HepG2 (cell line): Measurements from ENCODE around the gene ALDH1L2. TPM values are rescaled to one million over a fixed set of nuclear protein-coding genes. Genes with fewer than 3 reads are reported as not detected.

Experiments
- ATAC-seq: fragments of 200-7000 bp; cut with Tn5 transposase; 3 replicates; pipeline ENCODE4 v1.9.1; 2020; ENCODE audit warnings: mild to moderate bottlenecking, moderate library complexity
- BruUV-seq: library from RNA; stranded (reverse); fragments of 400-500 nt; replicated peaks from 2 replicates; lab custom pipeline; 2021; lab: Mats Ljungman, UMichigan
- CTCF ChIA-PET: fragments of 300-600 bp; formaldehyde crosslinking; extraction: SDS; loops from one replicate; lab custom pipeline; 2021; ENCODE audit warnings: low total read pairs, inconsistent platforms, low intra/inter-chr PET ratio; lab: Yijun Ruan, JAX
- POLR2A ChIA-PET: fragments of 350-600 bp; sonication (Branson Sonifier 250); formaldehyde crosslinking; loops from one replicate; lab custom pipeline; 2020; ENCODE audit warnings: antibody characterized with exemption, inconsistent platforms; lab: Yijun Ruan, JAX
- DNase-seq: peaks from one replicate; pipeline ENCODE4 v3.0.0-alpha.2; 2015; ENCODE audit warnings: low spot score
- FAIRE-seq: peaks from 3 replicates; lab custom pipeline; 2011; peaks lifted over from hg19 to GRCh38; lab: Jason Lieb, UNC
- H2AFZ ChIP-seq: one replicate; pipeline ENCODE4 v1.6.1; 2011; ENCODE audit warnings: low read length, inconsistent platforms
- H3K27ac ChIP-seq: fragments of 300-600 bp; 3 replicates; pipeline ENCODE4 v1.8.0; 2011; ENCODE audit warnings: mixed run types, mild to moderate bottlenecking, mixed read lengths, low read length, inconsistent platforms; ENCODE audit not compliant: insufficient read depth; ENCODE audit errors: extremely low read length
- H3K27me3 ChIP-seq, 2 experiments: fragments of 200-600 bp in 1 of 2; 2 replicates in 1 of 2; 3 replicates in 1 of 2; pipeline versions ENCODE4 v1.6.0 to v1.8.0; 2011; ENCODE audit warnings: low read length in 2 of 2, mild to moderate bottlenecking in 2 of 2, moderate library complexity in 2 of 2, inconsistent platforms in 1 of 2; ENCODE audit not compliant: insufficient read depth in 2 of 2, control insufficient read depth in 1 of 2
- H3K36me3 ChIP-seq, 2 experiments: fragments of 200-600 bp in 1 of 2; replicated peaks in 1 of 2; 2 replicates in 1 of 2; 3 replicates in 1 of 2; pipeline versions ENCODE4 v1.5.1 to v1.8.0; 2011; ENCODE audit warnings: low read length in 2 of 2, inconsistent platforms in 1 of 2; ENCODE audit not compliant: insufficient read depth in 2 of 2, control insufficient read depth in 1 of 2
- H3K4me1 ChIP-seq: 2 replicates; pipeline ENCODE4 v1.5.1; 2012; ENCODE audit warnings: low read length, inconsistent platforms; ENCODE audit not compliant: insufficient read depth
- H3K4me2 ChIP-seq: 2 replicates; pipeline ENCODE4 v1.6.0; 2011; ENCODE audit warnings: low read depth, low read length, inconsistent platforms
- H3K4me3 ChIP-seq, 3 experiments: fragments of 200-600 bp in 1 of 3; sonication (generic), shearing (Covaris generic) in 1 of 3; replicated peaks in 1 of 3; 2 replicates each; pipeline ENCODE4 v1.5.1; 2011 to 2016; ENCODE audit warnings: low read length in 3 of 3, inconsistent platforms in 2 of 3, low read depth in 2 of 3, mild to moderate bottlenecking in 2 of 3, control low read depth in 1 of 3, mixed read lengths in 1 of 3; ENCODE audit not compliant: insufficient read depth in 1 of 3
- H3K79me2 ChIP-seq: one replicate; pipeline ENCODE4 v1.6.1; 2011; ENCODE audit warnings: low read length, inconsistent platforms; ENCODE audit not compliant: insufficient read depth
- H3K9ac ChIP-seq: 2 replicates; pipeline ENCODE4 v1.6.0; 2011; ENCODE audit warnings: mild to moderate bottlenecking, low read depth, low read length, inconsistent platforms; ENCODE audit not compliant: insufficient read depth
- H3K9me3 ChIP-seq: 2 replicates; pipeline ENCODE4 v1.5.1; 2012; ENCODE audit warnings: mild to moderate bottlenecking, low read length
- H4K20me1 ChIP-seq: 2 replicates; pipeline ENCODE4 v1.6.0; 2011; ENCODE audit warnings: inconsistent platforms, mild to moderate bottlenecking, low read length, moderate library complexity; ENCODE audit not compliant: insufficient read depth
- AGO1 ChIP-seq: fragments of 200-400 bp; formaldehyde crosslinking; IDR thresholded peaks from 2 replicates; pipeline ENCODE4 v1.6.1; 2017; ENCODE audit warnings: mild to moderate bottlenecking, low read depth, low read length, moderate library complexity; ENCODE audit not compliant: poor library complexity, severe bottlenecking
- ERF ChIP-seq: IDR thresholded peaks from 2 replicates; pipeline ENCODE4 v1.6.1; 2018; ENCODE audit warnings: missing biosample characterization, missing genetic modification reagents
- GLI4 ChIP-seq: sonication (generic); formaldehyde crosslinking; IDR thresholded peaks from 2 replicates; pipeline ENCODE4 v1.5.1; 2020; ENCODE audit warnings: missing genetic modification reagents, mild to moderate bottlenecking, moderate library complexity, borderline replicate concordance
- HES4 ChIP-seq: sonication (generic); formaldehyde crosslinking; IDR thresholded peaks from 2 replicates; pipeline ENCODE4 v1.9.0; 2021; ENCODE audit warnings: mild to moderate bottlenecking, missing genetic modification reagents, borderline replicate concordance
- MED1 ChIP-seq: sonication (generic); formaldehyde crosslinking; IDR thresholded peaks from 2 replicates; pipeline ENCODE4 v1.4.0; 2020; ENCODE audit warnings: missing genetic modification reagents
- NAIF1 ChIP-seq: sonication (generic); formaldehyde crosslinking; IDR thresholded peaks from 2 replicates; pipeline ENCODE4 v1.5.0; 2020; ENCODE audit warnings: mild to moderate bottlenecking, missing genetic modification reagents, borderline replicate concordance
- SMAD9 ChIP-seq: sonication (generic); formaldehyde crosslinking; IDR thresholded peaks from 2 replicates; pipeline ENCODE4 v1.5.1; 2020; ENCODE audit warnings: mild to moderate bottlenecking, missing genetic modification reagents
- SP5 ChIP-seq: IDR thresholded peaks from 2 replicates; pipeline ENCODE4 v1.6.1; 2016; ENCODE audit warnings: low read depth, borderline replicate concordance
- SRSF9 ChIP-seq: fragments of 200-400 bp; formaldehyde crosslinking; IDR thresholded peaks from 2 replicates; pipeline ENCODE4 v1.6.1; 2018; ENCODE audit warnings: borderline replicate concordance, mild to moderate bottlenecking, low read depth, low read length; ENCODE audit not compliant: insufficient read depth, poor library complexity, severe bottlenecking
- ZNF24 ChIP-seq: fragments of 450-650 bp; IDR thresholded peaks from 2 replicates; pipeline ENCODE4 v1.6.1; 2017; ENCODE audit warnings: antibody characterized with exemption, mild to moderate bottlenecking
- ZNF282 ChIP-seq: fragments of 450-650 bp; IDR thresholded peaks from 2 replicates; pipeline ENCODE4 v1.6.1; 2018; ENCODE audit not compliant: partially characterized antibody
- ZNF335 ChIP-seq: sonication (generic); formaldehyde crosslinking; IDR thresholded peaks from 2 replicates; pipeline ENCODE4 v1.4.0; 2020; ENCODE audit warnings: missing genetic modification reagents
- WGBS: methylation state at CpG from one replicate; pipeline ENCODE4 v1.1.6; 2017; ENCODE audit warnings: low lambda C conversion rate; 5-methylcytosine and 5-hydroxymethylcytosine counted together
- in situ Hi-C: cut with HindIII; loops from 2 replicates; pipeline ENCODE4 v1.10.0; 2017; ENCODE audit warnings: low pct_unique_long_range_greater_than_20kb; ENCODE audit not compliant: extremely low pct_ligation_motif_present
- intact Hi-C: fragments of 100-400 bp; cut with micrococcal nuclease; formaldehyde crosslinking; loops from one replicate; pipeline ENCODE4 v1.10.0; 2022; ENCODE audit not compliant: unreplicated experiment
- polyA plus RNA-seq, 8 experiments: library from polyadenylated mRNA; depleted of rRNA in 3 of 8; stranded (reverse) in 7 of 8; unstranded in 1 of 8; fragments of >200 nt; fragmentation: Illumina TruSeq in 4 of 8; extraction: Trizol in 4 of 8; gene quantifications; 2 replicates each; pipeline versions ENCODE4 v1.2.1 to v1.2.3, GENCODE V29; 2011 to 2016; ENCODE audit warnings: low read depth in 4 of 8, missing spikeins in 1 of 8, mixed read lengths in 1 of 8; ENCODE audit not compliant: insufficient read depth in 1 of 8
- total RNA-seq, 5 experiments: library from RNA; depleted of rRNA; stranded (reverse); fragments of >200 nt; fragmentation: Illumina TruSeq; extraction: Trizol; gene quantifications; 2 replicates each; pipeline ENCODE4 v1.2.3, GENCODE V29; 2016; ENCODE audit warnings: low read depth in 1 of 5
- TF ChIP-seq, protein P1 (sequence below): sonication (generic); formaldehyde crosslinking; IDR thresholded peaks from 2 replicates; pipeline ENCODE4 v1.5.0; 2020; ENCODE audit warnings: missing genetic modification reagents, mild to moderate bottlenecking, borderline replicate concordance

The ALDH1L2 gene
- total and polyA plus RNA-seq, 2 of the 13 experiments (the other 11 are each of a cell fraction or from before 2014, with no cell fraction given) = 0.40 to 4.6 TPM

DNA sequence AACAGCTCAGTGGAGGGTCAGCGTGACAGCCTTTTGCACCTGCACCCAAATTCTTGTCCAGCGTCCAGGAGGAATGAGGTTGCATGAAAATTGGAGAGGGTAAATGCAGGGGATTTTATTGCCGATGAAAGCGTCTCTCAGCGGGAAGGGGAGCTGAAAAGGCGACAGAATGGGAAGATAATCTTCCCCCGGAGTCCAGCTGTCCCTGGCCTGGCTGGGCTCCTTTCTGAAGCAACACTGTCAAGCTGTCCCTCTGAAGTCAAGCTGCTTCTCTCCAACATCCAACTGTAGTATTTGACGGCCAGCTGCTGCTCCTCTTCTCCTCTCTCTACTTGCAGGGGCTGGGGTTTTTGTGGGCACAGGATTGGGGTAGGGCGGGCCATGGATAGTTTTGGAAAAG, 65.5 kb downstream of the ALDH1L2 start (continued):
- no peak for TF ChIP-seq SRSF9
- TF ChIP-seq, all 625 proteins: peak for 0

DNA sequence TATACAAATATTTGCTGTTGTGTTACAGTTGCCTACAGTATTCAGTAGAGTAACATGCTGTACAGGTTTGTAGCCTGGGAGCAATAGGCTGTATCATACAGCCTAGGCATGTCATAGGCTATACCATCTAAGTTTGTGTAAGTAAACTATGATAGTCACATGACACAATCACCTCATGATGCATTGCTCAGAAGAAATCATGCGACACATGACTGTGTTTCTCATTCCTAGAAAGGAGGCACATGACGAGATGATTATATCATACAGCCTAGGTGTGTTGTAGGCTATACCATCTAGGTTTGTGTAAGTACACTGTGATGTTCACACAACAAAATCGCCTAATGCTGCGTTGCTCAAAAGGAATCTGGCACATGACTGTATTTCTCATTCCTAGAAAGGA, 66.2 kb downstream of the ALDH1L2 start:
- Histone ChIP-seq H2AFZ (no peak overlapping the region), H3K36me3 (peaks cover 0 to 7% of the 10 kb centered on the region in 2 experiments; a peak in 2 of 5 replicates), H3K27me3 (no peaks in the 10 kb centered on the region), H3K4me2 (no peak overlapping the region), H3K9me3 (no peaks in the 10 kb centered on the region), H4K20me1 (no peaks in the 10 kb centered on the region), H3K9ac (no peak overlapping the region), H3K4me3 (no peak overlapping the region), H3K27ac (no peak overlapping the region), H3K79me2 (no peaks in the 10 kb centered on the region), H3K4me1 (peaks cover 6% of the 10 kb centered on the region; the same call in 1 of the 2 replicates)
- TF ChIP-seq NAIF1 (CRISPR knock-in tag) (no peak), SMAD9 (CRISPR knock-in tag) (no peak), ZNF335 (CRISPR knock-in tag) (no peak), ZNF282 (no peak), HES4 (CRISPR knock-in tag) (no peak), ERF (CRISPR knock-in tag) (no peak), GLI4 (CRISPR knock-in tag) (no peak), AGO1 (no peak), ZNF24 (no peak), SP5 (no peak), MED1 (CRISPR knock-in tag) (no peak)
- TF ChIP-seq, protein P1, sequence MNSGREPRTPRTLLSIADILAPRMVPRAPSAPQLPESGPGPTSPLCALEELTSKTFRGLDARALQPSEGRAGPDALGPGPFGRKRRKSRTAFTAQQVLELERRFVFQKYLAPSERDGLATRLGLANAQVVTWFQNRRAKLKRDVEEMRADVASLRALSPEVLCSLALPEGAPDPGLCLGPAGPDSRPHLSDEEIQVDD (CRISPR knock-in tag) = no peak
- FAIRE-seq (no peak), DNase-seq (no peak), ATAC-seq (no peak)
- CTCF ChIA-PET = no interaction called here
- POLR2A ChIA-PET = no interaction called here
- intact Hi-C loops = no loop called here
- 100% methylated on average over 4 of the region's 4 CpGs for WGBS
- in situ Hi-C loops = no loop called here
- BruUV-seq = no TSS peak
